ENCODE measurements around the gene POLR3G.

The POLR3G gene

DNA sequence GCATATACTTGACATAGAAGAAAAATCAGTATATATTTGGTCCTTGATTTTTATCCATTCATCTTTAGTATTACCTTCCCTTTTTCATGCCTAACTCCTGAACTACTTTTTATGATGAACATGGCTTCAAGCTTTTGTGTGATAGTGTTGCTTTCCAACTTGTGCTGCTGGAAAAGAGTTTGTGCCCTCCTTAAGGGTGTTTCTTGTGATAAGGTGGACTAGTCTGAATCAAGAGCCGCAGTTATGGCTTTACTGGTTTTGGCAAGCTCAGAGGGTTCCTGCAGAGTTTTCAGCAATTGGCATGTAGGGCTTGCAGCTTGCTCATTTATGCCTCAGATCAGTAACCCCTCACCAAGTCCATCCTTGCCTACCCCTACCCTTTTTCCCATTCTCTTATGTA, 20.5 kb downstream of the POLR3G start:
- in situ Hi-C loops (cut with MboI; ENCODE audit: low sequenced_read_pairs): no loop called here

DNA sequence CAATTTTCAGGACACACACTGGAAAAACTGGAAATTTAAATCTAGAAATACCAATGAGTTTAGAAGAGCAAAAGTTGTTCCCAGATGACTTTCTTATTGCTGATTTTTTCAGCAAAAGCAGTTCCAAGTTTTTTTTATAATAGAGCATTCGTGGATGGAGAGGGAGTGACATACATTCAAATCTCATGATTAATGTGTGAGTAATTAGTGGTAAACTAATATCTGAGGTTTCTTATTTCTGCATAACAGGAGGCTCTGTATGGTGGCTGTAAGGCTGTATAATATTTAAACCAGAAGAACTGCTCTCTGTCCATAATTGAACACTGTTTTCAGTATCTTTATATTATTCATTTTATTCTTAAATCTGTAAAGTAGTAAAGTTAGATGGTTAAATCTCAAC, 28.9 kb downstream of the POLR3G start:
- in situ Hi-C loops (cut with MboI; ENCODE audit: low sequenced_read_pairs): no loop called here

DNA sequence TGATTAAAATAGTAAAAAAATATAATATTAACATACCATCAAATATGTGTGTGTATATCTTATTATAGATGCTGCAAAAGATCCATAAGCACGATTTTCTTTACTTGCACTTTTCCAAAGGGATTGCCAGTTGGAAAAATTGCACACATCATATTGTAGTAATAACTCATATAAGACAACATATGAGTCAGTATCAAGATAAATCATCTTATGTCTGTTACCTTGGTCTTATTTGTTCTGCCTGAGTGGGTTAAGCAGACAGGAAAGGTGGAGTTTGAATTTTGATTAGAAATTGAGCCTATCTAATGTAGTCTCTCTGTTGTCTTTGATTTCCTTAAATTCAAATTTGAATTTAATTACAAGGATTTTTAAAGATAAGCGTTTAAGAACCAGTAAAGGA, 30.1 kb downstream of the POLR3G start:
- in situ Hi-C loops (cut with MboI; ENCODE audit: low sequenced_read_pairs): no loop called here

DNA sequence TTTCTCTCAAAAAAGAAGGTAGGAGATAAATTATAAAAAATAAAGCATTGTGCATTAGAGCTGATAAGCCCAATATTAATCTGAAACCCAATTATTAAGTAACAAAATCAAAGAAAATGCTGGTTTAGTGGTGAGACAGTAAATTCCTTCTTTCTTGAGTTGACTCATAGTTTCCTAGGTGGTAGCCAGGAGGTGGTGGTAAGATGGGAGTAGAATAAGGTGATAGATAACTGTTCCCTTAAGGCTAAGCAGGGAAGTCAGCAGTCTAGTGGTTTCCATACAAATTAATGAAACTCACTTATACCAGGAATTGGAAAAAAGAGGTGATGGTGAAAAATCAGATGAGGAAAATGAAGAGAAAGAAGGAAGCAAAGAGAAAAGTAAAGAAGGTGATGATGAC, 31.6 kb downstream of the POLR3G start:
- in situ Hi-C loops (cut with MboI; ENCODE audit: low sequenced_read_pairs): no loop called here

DNA sequence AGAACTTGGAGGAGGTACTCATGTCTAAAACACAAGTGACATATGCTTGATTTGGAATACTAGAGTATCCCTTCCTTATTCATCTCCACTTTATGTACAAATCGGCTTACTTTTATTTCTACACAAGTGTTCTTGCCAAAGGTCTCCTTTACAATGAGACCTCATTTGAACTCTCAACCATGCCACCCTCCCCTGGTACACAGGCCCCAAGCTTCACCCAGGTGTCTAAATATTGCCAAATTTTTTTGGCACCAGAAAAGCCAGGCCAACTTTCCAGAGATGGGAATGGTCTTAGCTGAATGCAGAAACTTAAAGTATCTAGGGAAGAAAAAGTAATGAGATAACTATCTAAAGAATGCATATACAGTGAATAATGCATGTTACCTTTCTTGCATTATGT, 35.8 kb downstream of the POLR3G start:
- in situ Hi-C loops (cut with MboI; ENCODE audit: low sequenced_read_pairs): no loop called here

DNA sequence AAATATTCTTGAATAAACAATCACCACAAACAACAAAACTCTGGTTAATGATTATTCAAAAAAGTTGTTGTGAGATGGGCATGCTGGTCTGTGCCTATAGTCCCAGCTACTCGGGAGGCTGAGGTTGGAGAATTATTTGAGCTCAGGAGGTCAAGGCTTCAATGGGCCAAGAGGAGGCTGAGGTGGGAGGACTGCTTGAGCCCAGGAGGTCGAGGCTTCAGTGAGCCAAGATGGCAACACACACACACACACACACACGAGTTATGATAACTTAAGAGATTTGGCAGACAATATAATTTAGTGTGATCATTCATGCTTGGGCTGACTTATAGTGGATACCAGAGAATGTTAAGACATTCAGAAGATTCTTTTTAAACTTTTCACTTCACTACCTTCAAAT, 39.9 kb downstream of the POLR3G start:
- in situ Hi-C loops (cut with MboI; ENCODE audit: low sequenced_read_pairs): no loop called here

DNA sequence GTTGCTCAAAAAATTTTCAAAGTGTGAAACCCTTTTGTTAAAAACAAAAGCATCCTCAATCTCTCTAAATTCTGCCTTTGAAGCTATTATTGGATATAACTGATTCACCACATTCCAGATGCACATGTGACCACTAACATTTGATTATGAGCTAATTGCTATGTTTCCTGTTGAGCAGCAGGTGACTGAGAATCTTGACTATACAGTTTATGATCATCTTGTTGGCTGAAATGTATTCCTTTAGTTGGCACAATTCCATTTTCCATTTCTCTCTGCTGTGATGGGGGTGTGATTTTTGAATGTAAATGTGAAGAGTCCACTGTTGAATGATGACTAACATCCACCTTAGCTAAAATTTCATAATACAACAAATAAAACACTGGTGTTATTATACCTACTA, 44.0 kb downstream of the POLR3G start:
- in situ Hi-C loops (cut with MboI; ENCODE audit: low sequenced_read_pairs): no loop called here

DNA sequence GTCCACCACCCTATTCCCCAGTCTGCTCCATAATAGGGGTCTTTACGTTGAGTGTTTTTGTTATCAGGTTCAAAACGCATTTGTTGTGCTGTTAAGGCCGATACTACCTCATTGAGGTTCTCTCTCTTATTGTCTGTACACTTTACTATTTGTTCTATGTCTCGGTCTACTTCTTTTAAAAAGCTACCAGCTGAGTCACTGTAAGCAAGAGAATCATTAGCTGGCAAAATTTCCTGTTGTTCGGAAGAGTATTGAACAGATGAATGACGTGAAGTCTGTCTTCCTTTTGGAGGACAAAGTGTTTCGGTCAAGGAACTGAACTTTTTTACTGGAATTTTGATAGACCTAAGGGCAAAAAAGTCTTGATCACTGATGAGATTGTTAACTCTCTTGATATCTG, 44.4 kb downstream of the POLR3G start:
- in situ Hi-C loops (cut with MboI; ENCODE audit: low sequenced_read_pairs): no loop called here

DNA sequence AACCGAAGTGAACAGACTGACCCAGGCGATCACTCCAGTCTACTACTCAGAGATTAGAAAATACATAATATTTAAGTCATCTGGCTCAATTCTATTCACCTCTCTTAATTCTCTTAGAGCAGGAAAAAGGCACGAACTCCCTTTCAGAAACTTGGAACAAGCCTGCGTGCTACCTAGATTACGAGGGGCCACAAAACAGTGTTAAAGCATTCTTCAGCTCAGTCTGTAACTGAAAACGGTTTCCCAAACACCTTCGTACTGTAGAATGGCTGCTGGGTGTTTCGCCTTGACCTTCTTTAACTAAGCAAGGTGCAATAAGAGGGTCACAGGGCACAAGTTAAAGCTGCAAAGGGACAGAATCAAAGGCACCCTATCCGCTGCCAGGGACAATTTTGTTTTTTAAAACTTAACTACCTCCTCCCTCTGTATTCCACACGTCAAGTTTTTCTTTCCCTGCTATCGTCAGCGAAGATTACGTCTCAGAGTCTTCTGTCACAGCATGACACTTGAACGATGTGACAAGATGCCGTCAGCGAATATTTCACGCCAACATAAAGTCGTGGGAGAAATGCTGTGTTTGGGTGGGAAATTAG, 54.0 kb downstream of the POLR3G start:
- in situ Hi-C loops (cut with MboI; ENCODE audit: low sequenced_read_pairs): no loop called here

DNA sequence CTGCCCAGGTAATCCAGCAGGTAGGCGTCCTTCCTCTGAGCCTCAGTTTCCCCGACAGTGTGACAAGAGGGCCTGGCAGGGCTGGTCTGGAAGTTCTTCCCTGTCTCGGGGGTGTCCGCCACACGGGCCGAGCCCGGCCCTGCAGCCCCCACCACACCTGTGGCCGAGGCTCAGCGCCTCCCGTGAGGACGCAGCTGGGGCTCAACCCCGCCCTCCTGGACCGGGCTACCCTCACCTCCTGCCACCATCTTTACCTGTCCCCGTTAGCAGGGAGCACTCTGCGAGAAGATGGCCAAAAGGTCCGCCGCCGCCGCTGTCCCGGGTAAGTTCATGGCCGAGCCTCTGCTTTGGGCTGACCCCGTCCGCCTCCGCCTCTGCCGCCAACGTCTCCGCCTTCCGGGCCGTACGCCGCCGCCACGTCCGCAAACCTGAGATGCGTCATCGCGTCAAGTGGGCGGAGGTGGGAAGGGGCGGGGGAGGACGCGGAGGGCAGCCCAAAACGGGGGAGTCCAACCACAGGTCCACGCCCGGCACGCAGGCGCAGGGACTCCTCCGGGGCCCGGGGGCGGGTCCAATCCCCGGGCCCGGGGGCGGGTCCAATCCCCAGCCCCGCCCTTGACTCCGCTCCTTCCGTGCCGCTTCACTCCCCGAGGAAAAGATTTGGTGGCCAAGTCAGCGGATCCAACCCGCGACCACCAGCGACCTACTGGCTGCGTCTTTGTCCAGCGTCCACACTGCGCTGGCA, 54.7 kb downstream of the POLR3G start, which contains the start of gene LYSMD3:
LYSMD3 (minus strand) TSS at position 391 of the 745 bp plus-strand sequence. CDS start 4,295 bp downstream, outside the sequence.
- in situ Hi-C loops (cut with MboI; ENCODE audit: low sequenced_read_pairs): no loop called here

DNA sequence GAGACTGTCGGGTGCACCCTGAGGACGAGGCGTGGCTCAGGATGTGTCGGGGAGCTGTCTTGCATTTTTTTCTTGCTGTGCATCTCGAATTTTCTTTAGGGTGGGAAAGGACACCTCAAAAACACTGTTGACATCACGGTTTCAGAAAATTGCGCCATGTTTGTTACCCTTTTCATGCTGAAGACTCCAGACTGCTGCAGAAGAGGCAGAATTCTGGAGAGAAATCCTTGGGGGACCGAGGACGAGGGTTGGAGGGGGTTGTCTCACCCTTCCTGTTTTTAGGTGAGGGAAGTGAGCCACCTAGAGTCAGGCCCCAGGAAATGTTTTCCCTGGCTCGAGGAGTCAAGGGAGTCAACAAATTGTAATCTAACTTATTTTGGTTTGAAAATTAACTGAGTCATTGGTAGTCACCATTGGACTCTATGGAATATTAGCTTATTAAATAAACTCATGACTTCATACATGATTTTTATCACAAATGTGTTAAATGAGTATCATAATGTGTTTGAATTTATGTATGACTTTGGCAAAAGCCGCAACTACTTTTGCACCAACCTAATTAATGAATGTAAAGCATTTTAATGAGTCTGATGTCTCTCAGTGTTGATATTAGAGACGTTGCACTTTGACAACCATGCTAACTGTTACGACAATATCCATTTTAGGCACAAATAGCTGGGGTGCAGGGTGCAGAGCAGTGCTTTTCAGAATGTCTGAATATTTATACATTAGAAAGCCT, 55.4 kb downstream of the POLR3G start:
- in situ Hi-C loops (cut with MboI; ENCODE audit: low sequenced_read_pairs): no loop called here

DNA sequence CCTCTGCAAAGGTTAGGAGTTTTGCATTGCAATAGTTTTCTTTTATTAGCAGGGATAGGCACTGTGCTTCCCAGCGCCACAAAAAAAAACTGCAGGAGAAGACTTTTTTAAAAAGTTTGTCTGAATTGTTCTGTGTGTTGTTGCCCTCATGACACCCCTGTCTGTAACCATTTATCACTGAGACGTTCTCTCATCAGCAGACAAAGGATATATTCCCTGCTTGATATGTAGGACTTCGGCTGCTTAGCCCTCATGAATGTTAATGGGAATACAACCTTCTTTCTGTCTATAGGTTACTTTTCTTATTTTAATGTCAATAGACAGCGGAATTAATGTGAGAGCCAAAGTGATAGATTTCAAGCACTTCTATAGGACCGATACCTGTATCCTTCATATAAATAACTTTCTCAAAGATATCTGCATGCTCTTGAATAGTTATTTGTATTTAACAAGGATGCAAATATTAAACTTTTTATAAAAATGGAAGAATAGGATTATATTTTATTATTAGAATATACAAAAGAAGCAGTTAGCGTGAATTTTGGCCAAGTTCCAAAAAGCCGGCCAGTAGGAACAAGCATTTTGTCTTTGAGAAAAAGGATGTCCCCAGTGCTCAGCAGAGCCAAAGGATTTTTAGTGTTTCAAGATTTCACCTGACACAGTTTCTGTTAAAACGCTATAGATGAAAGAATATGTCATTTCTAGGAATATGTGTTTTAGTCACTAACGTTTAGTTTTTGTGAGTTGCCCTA, 56.2 kb downstream of the POLR3G start:
- in situ Hi-C loops (cut with MboI; ENCODE audit: low sequenced_read_pairs): no loop called here

DNA sequence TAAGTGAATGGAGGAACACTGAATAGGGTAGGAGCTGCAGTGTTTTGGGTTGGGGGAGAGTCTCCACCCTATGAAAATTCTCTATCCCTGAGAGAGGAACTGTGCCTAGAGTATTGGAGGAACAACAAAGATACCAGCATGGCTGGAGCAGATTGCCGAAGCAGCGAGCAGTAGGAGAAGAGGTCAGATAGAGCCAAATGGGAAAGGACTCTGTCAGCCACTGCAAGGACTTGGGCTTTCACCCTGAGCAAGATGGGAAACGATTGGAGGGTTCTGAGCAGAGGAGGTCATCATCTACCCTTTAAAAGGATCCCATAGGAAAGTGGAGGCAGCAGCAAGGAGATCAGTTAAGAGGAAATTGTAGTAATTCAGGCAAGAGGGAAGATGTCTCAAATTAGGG, 59.1 kb downstream of the POLR3G start:
- in situ Hi-C loops (cut with MboI; ENCODE audit: low sequenced_read_pairs): no loop called here

DNA sequence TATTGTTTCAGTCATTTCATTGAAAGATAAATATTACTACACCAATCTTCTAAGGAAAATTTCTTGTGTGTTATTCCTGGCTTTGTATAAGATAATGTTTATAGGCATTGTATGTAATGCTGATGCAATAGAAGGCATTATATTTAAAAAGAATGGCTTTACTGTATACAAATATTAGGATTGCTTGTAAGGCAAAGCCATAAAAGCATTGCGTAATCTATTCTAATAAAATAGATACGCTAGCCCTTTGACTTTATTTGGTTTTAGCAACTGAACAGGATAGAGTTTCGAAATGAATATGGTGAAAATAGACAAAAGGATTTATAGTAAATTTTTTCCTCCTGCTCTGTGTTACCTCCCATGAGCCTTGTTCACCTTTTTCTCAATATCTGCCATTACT, 60.3 kb downstream of the POLR3G start:
- in situ Hi-C loops (cut with MboI; ENCODE audit: low sequenced_read_pairs): no loop called here

DNA sequence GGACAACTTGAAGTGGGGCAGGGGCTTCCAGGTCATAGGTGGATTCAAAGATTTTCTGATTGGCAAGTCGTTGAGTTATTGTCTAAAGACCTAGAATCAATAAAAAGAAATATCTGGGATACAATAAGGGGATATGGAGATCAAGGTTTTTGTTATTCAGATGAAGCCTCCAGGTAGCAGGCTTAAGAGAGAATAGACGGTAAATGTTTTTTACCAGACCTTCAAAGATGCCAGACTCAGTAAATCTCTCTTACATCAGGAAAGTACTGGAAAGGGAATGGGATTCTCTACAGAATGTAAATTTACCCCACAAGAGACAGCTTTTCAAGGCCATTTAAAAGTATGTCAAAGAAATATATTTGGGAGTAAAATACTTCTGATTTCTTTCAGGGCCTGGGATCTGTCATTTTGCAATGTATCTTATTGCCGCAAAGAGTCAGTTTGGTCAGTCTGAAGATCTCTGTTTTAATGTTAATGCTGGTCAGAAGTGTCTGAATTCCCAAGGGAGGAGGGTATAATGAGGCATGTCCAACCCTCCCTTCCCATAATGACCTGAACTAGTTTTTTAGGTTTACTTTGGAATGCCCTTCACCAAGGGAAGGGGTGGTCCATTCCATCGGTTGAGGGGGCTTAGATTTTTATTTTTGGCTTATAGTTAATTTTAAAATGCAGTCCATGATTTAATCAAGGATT, 68.3 kb downstream of the POLR3G start:
- in situ Hi-C loops (cut with MboI; ENCODE audit: low sequenced_read_pairs): no loop called here

DNA sequence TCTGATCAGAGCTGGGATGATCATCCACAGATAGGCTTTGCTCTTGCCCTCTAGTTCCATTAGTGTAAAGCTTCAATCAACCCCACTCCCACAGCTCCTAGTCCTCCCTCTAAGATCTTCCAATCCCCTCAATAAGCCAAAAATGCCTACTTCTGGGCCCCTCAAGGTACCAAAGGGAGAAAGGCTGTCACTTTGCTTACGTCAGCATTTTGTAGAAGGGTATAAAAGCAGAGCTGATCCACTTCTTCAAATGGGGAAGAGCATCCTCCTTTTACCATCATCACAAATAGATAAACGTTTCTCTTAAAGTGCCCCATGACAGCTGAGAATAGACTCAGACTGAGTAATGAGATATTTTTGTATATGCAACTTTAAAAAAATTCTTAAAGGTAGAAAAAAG, 70.8 kb downstream of the POLR3G start:
- in situ Hi-C loops (cut with MboI; ENCODE audit: low sequenced_read_pairs): no loop called here

DNA sequence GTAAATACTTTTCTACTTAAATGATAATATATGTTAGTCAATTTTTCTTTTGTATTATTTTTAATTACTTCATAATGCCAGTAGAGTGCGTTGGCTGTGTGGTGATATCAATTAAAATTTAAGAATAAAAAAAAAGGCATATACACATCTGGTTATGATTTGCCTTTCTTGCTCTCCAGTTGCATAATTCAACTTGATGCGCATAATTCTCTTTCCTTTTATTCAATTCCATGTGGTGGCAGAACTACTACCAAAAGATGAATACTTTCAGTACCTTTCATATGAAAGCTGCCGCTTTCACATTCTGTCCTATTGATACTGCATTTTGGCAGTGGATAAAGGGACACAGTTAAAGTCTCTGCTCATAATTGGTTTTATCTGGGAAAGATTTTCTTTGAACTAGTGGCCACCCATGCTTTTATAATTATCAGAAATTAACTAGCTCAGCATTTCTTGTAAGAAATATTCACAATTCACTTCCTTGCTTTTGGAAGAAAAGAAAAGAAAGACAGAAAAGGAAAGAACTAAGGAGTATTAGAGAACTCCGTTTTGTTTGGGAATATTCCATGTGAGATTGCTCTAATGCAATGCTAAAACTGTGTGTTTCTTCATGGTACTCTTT, 71.7 kb downstream of the POLR3G start:
- in situ Hi-C loops (cut with MboI; ENCODE audit: low sequenced_read_pairs): no loop called here

DNA sequence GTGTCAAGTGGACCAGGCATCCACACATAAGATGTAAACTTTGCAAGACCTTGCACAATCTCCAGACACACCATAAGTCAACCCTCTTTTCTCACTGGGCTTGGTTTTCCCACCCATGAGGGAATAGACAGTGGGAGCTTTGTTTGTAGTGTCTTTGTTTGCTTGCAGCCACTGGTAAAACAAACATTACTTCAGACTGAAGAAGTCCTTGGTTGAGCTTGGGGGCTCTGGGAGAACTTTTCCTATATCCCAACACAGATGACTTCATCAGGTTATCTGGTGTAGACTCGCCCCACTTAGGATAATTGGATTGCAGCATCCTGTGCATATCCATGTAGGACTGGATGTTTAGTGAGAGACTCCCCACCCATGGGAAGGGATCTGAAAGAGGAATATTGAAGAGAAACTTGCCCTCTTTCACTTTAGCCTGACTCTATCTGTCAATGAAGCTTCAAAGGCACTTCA, 72.4 kb downstream of the POLR3G start:
- in situ Hi-C loops (cut with MboI; ENCODE audit: low sequenced_read_pairs): no loop called here

DNA sequence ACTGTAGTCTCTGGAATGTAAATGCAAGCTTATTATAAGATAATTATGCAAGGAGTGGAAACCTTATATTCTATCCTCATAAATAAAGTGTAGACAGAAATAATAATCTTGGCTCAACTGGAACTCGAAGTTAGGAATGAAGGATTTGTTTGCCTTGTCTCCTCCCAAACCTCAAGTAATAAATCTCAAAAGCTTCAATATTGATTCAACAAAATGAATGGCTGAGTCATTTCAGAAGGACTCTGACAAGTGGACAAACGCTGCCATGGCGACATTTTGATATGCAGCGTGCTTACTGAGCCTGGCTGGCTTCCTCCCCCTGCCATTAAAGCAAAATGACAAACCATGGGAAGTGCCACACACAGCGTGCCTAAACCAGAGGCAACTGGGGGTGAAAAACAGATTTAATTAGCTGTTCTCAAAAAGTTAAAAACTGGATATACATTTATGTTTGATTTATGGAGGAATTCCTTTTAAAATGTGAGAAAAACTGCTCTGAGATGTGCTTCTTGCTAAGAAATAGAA, 73.5 kb downstream of the POLR3G start:
- in situ Hi-C loops (cut with MboI; ENCODE audit: low sequenced_read_pairs): no loop called here

DNA sequence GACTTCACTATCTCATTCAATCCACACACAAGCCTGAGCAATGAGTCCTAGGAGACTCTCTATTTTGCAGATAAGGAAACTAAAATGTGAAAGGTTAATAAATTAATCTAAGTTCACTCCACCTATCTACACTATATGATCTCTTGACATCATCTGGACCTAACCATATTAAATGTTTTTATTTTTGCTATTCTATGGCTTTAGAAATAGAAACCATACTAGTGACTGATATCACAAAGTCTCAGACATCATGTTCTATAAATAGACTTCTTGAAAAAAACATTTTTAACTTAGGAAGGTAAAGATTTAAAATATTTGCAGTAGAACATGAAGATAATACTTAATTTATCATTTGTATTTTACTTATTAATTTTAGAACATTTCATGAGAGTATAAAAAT, 74.6 kb downstream of the POLR3G start:
- in situ Hi-C loops (cut with MboI; ENCODE audit: low sequenced_read_pairs): no loop called here

All from HL-60/S4 treated with phorbol 12-myristate 13-acetate at 8.2 ng/mL for 4 days and 3 days (cell line).